Mucosa of stomach (tissue), 1 donor: ENCODE measurements around the gene ADAMTSL3.

Experiments
- H3K27me3 ChIP-seq: one replicate; pipeline ENCODE4 v1.7.0; 2013; ENCODE audit warnings: mild to moderate bottlenecking, low read length; ENCODE audit not compliant: control insufficient read depth, insufficient read depth
- H3K36me3 ChIP-seq: one replicate; pipeline ENCODE4 v1.7.0; 2013; ENCODE audit warnings: low read length; ENCODE audit not compliant: control insufficient read depth, insufficient read depth
- H3K4me1 ChIP-seq: one replicate; pipeline ENCODE4 v1.7.0; 2013; ENCODE audit warnings: mild to moderate bottlenecking, low read length; ENCODE audit not compliant: control insufficient read depth, insufficient read depth
- H3K4me3 ChIP-seq: one replicate; pipeline ENCODE4 v1.7.0; 2013; ENCODE audit warnings: low read length
- H3K9ac ChIP-seq: one replicate; pipeline ENCODE4 v1.7.0; 2013; ENCODE audit warnings: mild to moderate bottlenecking, low read length, moderate library complexity
- H3K9me3 ChIP-seq: one replicate; pipeline ENCODE4 v1.7.0; 2013; ENCODE audit warnings: mild to moderate bottlenecking, low read length, moderate library complexity; ENCODE audit not compliant: control insufficient read depth
- donor health status: Pancreatic carcinoma.

The ADAMTSL3 gene

DNA sequence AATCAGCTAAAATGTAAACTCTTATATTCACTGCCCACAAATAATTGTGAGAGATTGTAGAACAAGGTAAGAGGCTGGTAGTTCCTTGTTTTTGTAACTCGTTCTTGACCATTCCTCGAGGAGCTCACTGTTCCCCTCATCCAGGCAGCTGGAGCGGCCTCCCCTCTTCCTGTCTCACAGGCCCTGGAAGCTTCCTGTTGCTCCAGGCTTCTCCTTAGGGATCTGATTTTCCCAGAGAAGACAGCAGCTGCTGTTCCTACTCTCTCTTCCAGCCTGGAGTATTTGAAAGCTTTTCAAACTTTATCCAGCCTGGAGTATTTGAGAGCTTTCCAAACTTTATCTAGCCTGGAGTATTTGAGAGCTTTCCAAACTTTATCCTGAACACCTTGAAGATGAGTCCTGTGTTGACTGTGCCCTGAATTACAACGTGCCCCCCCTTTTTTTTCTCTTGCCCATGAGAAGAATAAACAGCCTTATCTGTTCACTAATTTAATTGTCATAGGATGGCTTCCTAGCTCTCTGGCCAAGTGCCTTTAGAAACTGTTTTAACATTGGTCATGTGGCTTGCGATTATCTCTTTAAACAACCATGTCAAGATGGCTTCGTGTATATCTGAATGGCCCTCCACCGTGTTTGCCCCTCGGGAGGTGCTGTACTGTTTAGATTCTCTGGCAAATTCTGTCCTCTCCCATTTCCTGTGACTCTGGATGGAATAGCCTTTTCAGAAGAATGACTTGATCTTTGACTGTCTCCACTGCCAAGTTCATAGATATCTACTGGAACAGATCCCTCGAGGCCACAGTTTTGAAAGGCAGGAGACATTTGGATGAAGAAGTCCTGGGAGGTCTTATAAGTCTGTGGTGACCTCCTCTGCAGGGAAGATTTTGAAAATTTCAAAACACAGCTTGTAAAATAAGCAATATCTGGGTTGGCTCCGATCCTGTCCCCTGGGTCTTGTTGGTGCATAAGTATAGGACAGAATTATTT, 4.8 kb downstream of the ADAMTSL3 start:
- Histone ChIP-seq H3K27me3 (peaks cover 15% of the 10 kb centered on the region), H3K36me3 (no peaks in the 10 kb centered on the region), H3K4me1 (no peaks in the 10 kb centered on the region), H3K9me3 (no peaks in the 10 kb centered on the region), H3K9ac (no peak overlapping the region), H3K4me3 (no peak overlapping the region)

DNA sequence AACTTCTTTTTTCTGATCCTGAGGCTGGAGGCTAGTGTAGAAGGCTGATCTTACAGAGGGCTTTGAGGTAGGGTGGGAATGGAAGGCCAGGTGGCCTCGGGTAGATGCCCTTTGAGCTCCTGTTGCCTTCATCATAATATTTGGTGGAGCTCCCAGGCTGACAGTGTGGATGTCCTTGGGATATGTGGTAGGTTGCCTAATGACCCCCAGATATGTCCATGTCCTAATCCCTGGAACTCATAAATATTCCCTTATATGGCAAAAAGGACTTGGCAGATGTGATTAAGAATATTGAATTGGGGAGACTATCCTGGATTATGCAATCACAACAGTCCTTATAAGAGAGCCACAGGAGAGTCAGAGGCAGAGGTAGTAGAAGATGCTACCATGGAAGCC, 5.5 kb downstream of the ADAMTSL3 start:
- no peak overlapping the region for H3K9ac ChIP-seq
- H3K27me3 ChIP-seq: peaks cover 10% of the 10 kb centered on the region
- H3K9me3 ChIP-seq: no peaks in the 10 kb centered on the region
- H3K4me1 ChIP-seq: no peaks in the 10 kb centered on the region
- no peaks in the 10 kb centered on the region for H3K36me3 ChIP-seq
- no peak overlapping the region for H3K4me3 ChIP-seq

DNA sequence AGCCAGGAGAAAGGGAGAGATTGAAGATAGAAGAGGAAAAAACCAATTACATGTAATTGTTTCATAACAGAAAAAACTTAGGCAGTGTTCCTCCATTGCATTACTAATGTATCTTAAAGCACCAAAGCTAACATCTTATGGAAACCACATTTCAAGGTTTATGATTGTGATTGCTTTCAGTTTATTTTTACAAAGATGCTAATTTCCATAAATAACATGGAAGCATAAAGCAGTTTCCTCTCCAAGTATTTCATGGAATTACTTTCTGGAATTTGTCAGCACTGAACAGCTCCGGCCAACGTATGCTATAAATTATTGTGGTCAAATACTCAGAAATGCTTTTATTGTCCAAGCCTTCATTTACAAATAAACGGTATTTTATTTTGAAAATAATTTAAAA, 11.6 kb downstream of the ADAMTSL3 start:
- Histone ChIP-seq H3K9ac (no peak overlapping the region), H3K27me3 (no peaks in the 10 kb centered on the region), H3K36me3 (no peaks in the 10 kb centered on the region), H3K9me3 (no peaks in the 10 kb centered on the region), H3K4me3 (no peak overlapping the region), H3K4me1 (no peaks in the 10 kb centered on the region)

DNA sequence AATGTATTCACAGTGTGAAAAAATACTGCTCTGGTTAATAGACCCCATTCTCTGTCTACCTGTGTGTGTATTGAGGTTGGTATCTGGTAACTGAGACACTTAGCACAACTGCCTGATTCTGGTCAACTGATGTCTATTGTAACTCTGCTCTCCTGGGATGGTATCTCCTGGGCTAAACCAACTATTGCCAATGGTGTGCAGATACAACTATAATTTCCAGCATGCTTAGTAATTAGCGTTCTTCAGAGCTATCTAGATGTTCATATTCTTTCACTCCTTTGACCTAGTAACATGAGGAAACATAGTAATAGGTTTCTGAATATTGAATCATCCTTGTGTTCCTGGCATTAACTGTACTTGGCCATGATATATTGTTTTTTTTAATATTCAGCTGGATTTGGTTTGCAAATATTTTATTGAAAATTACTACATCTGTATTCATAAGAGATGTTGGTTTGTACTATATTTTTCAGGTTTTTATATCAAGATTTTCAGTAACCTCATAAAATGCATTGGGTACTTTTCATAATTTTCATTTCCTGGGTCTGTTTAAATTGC, 16.8 kb downstream of the ADAMTSL3 start:
- H3K9ac ChIP-seq: no peak overlapping the region

DNA sequence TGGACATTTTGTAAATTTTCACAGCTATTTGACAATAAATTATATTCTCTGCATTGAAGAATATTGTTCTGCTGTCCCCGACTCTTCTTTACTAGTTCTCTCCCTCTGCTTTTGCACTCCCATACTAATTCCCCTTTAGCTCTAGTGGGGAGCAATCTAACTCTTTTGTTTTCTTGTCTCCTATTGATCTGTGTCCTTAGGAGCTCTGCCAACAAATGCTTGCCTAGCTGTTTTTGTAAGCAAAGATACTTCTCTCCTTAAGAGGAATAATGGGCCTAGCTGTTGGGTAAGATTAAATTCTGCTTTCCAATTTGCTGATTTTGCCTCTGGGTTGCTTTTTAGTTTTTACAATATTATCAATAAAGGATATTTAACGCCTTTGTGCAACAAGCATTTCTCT, 17.7 kb downstream of the ADAMTSL3 start:
- H3K4me1 ChIP-seq: no peaks in the 10 kb centered on the region
- no peaks in the 10 kb centered on the region for H3K9me3 ChIP-seq
- H3K36me3 ChIP-seq: no peaks in the 10 kb centered on the region
- H3K4me3 ChIP-seq: no peak overlapping the region
- no peak overlapping the region for H3K9ac ChIP-seq
- no peaks in the 10 kb centered on the region for H3K27me3 ChIP-seq

More for the DNA sequence above, 16.8 kb downstream of the ADAMTSL3 start:
- Histone ChIP-seq H3K27me3 (no peaks in the 10 kb centered on the region), H3K9me3 (no peaks in the 10 kb centered on the region), H3K4me1 (no peaks in the 10 kb centered on the region), H3K36me3 (no peaks in the 10 kb centered on the region), H3K4me3 (no peak overlapping the region)

DNA sequence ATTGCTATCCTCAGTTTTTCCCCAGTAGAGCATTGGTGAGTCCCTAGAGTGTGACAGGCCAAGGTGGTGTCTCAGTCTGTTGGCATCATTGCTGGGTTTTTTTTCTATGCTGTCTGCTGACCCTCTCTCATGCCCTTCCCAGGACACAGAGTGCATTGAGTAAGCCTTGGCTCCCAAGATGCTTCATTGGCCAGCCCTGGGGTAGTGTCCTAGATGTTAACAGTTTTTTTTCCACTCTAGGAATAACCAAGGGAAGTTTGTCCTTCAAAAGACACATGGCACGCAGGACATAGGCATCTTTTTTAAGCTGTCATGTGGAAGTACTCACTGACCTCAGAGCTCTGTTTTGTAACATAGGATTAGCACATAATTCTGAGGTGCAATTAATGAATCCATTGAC, 19.5 kb downstream of the ADAMTSL3 start:
- no peaks in the 10 kb centered on the region for H3K4me1 ChIP-seq
- no peak overlapping the region for H3K4me3 ChIP-seq
- H3K36me3 ChIP-seq: no peaks in the 10 kb centered on the region
- H3K9me3 ChIP-seq: no peaks in the 10 kb centered on the region
- H3K27me3 ChIP-seq: no peaks in the 10 kb centered on the region
- no peak overlapping the region for H3K9ac ChIP-seq

DNA sequence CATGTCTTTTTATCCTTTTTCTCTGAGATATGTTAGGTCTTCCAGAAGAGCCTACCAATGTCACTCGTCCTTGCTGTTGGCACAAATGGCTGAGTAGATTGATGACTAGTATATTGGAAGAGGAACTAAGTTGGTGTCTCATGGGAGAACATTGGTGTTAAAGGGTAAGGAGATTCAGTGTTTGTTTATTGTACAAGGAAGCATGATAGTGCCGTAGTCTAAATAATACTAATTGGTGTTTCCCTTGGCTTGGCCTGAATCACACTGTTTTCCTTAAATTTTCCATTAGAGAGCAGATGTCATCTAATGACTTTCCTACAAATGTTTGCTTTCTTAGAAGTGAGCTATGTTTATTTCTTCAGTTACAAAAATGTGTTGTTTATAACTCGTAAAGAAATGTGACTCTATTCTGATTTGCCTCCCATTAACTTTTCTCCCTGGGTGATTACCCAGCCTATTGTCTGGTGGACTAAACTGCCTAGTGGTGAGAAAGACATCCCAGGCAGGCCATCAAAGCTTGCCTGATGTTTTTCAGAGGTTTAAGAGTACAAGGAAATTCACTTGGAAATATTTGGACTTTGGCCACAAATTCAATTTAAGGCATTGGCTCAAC, 28.7 kb downstream of the ADAMTSL3 start:
- Histone ChIP-seq H3K4me1 (no peaks in the 10 kb centered on the region), H3K9ac (no peak overlapping the region), H3K9me3 (no peaks in the 10 kb centered on the region), H3K36me3 (no peaks in the 10 kb centered on the region), H3K27me3 (no peaks in the 10 kb centered on the region), H3K4me3 (no peak overlapping the region)

DNA sequence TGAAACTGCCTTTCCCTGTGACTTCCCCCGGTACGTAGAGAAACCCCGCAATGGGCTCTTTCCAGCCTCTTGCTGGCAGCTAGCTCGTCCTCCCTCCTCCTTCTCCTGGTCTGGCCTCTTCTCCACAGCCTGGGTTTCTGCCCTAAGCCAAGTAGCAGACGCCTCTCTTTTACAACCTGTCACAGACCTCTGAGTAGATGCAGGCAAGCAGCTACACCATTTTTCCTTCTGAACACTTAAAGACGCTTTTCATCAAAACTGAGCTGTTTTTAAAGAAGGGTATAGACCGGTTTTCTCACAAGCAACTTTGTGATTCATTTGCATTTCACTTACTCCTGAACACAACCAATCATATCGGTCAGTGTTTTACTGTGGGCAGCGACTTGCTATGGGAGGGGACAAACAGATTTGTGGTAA, 32.0 kb downstream of the ADAMTSL3 start:
- Histone ChIP-seq H3K9ac (no peak overlapping the region), H3K27me3 (no peaks in the 10 kb centered on the region), H3K36me3 (no peaks in the 10 kb centered on the region), H3K9me3 (no peaks in the 10 kb centered on the region), H3K4me3 (no peak overlapping the region), H3K4me1 (no peaks in the 10 kb centered on the region)

DNA sequence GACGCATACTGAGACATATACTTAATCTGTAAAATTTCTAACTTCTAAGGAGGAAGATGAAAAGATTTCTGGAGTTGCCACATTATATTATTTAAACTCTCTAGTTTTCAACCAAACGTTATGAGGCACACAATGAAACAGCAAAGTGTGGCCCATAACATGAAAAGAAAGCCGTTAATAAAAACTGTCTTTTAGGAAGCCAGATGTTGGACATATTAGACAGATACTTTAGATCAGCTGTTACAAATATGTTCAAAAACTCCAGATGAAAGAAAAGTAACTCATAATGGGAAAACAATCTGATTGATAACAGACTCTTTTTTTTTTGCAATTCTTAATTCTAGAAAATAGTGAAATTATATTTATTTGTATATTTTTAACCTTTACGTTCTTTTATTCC, 34.3 kb downstream of the ADAMTSL3 start:
- no peak overlapping the region for H3K4me3 ChIP-seq
- H3K4me1 ChIP-seq: no peaks in the 10 kb centered on the region

DNA sequence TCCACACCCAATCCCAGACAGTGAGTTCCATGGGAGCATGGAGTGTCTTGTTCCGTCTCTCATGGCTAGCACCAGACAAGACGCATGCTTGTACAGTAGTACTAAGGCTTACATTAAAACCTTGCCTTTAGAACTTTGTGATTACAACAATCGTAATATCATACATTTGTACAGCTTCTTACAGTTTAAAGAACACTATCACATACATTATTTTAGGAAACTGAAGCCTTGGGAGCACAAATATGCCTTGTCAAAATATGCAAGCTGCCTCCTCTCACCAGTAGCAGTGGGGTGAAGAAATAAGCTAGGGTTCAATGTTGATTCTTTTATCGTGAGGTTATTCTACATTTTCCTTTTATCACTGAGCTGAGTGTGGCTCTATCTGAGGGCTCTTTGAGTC, 36.8 kb downstream of the ADAMTSL3 start:
- no peaks in the 10 kb centered on the region for H3K27me3 ChIP-seq
- no peaks in the 10 kb centered on the region for H3K36me3 ChIP-seq
- H3K4me1 ChIP-seq: no peaks in the 10 kb centered on the region
- H3K4me3 ChIP-seq: no peak overlapping the region
- no peak overlapping the region for H3K9ac ChIP-seq
- no peaks in the 10 kb centered on the region for H3K9me3 ChIP-seq

More for the DNA sequence above, 34.3 kb downstream of the ADAMTSL3 start:
- Histone ChIP-seq H3K9ac (no peak overlapping the region), H3K36me3 (no peaks in the 10 kb centered on the region), H3K9me3 (no peaks in the 10 kb centered on the region), H3K27me3 (no peaks in the 10 kb centered on the region)

DNA sequence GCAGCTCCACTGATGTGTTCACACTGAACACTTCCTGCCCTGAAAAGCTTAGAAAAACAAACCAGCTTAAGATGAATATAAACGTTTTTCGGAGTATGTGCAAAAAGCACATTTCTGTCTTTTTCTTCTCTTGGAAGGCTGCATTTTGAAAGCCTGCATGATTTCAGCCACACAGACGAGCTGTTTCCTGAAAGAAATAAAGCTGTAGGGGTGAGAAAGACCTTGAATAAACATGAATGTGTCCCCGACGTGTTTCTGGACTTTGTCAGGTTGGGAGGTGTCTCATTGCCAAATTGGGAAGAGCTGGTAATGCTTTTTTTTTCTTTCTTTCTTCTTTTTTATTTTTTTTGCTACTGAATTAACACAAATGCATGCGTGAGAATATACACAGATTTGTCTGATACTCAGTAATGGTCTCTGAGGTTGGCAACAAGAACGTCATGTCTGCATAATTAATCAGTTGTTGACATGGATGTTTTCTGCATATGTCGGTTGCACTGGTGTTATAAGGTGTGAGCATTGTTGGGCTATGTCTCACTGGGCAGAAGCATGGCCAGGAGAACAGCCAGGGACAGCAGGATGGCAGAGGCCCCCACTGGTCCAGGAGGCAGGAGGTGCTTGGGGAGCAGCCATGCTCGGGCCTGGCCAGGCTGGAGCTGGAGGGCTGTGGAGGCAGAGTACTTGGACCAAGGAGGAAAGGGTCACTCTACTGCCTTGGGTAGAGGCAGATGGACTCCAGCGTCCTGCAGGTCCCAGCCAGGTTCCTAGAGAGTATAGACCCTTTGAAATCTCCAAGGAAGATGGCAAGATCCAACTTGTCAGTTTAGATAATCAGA, 39.0 kb downstream of the ADAMTSL3 start:
- H3K27me3 ChIP-seq: no peaks in the 10 kb centered on the region
- no peaks in the 10 kb centered on the region for H3K9me3 ChIP-seq
- no peak overlapping the region for H3K4me3 ChIP-seq
- no peaks in the 10 kb centered on the region for H3K36me3 ChIP-seq
- no peaks in the 10 kb centered on the region for H3K4me1 ChIP-seq
- H3K9ac ChIP-seq: no peak overlapping the region
